ELR (cell line): ENCODE measurements around the gene PAFAH1B2.

Source experiments
- DNase-seq: peaks from one replicate; pipeline ENCODE4 v3.0.0-alpha.2; 2015; ENCODE audit warnings: low read depth

The PAFAH1B2 gene

GRCh38 chr11:117220999-117221774 lies 77.1 kb downstream of the PAFAH1B2 start:
- no peak for DNase-seq

- DNase-seq = no peak
Measured at GRCh38 chr11:117221775-117222517, 77.9 kb downstream of the PAFAH1B2 start.

- DNase-seq = no peak
Measured at GRCh38 chr11:117222991-117223740, 79.1 kb downstream of the PAFAH1B2 start.

GRCh38 chr11:117223741-117224689 lies 79.9 kb downstream of the PAFAH1B2 start:
- no peak for DNase-seq

- DNase-seq = no peak
Measured at GRCh38 chr11:117225553-117226170, 81.6 kb downstream of the PAFAH1B2 start.
